ENCODE measurements around the gene NDE1.

Gene NDE1

GRCh38 chr16:15768201-15768600 lies 118.2 kb downstream of the NDE1 start:
- no peak overlapping the region for H2BK120ac ChIP-seq (ENCODE audit: low read depth, low read length)
- no peak overlapping the region for H3K23ac ChIP-seq (ENCODE audit: low read depth, low read length, poor library complexity)
- H2BK15ac ChIP-seq (ENCODE audit: low read length): no peak overlapping the region
- no peak overlapping the region for H3K18ac ChIP-seq (ENCODE audit: low read length)
- no peak overlapping the region for H3K27ac ChIP-seq (replicated peaks; ENCODE audit: low read length)
- no peak overlapping the region for H3K14ac ChIP-seq (ENCODE audit: low read length)
- no peak overlapping the region for H2AFZ ChIP-seq (ENCODE audit: low read length)
- H3K9ac ChIP-seq (ENCODE audit: low read depth, low read length, poor library complexity): no peak overlapping the region
- H3K4me1 ChIP-seq (ENCODE audit: control insufficient read depth in 2 of 2, insufficient read depth in 1 of 2, low read depth in 1 of 2, low read length in 2 of 2): peaks cover 0 to 3% of the 10 kb centered on the region in 2 donors
- no peaks in the 10 kb centered on the region for H3K9me3 ChIP-seq (replicated peaks in 1 of 2; ENCODE audit: control insufficient read depth in 2 of 2, insufficient read depth in 1 of 2, low read depth in 1 of 2, low read length in 2 of 2)
- no peak overlapping the region for H2AK5ac ChIP-seq (ENCODE audit: low read depth, low read length)
- no peak overlapping the region for H3K4me3 ChIP-seq (ENCODE audit: low read length in 2 of 2)
- H3K4ac ChIP-seq (ENCODE audit: low read length): no peak overlapping the region
- no peaks in the 10 kb centered on the region for H3K36me3 ChIP-seq (replicated peaks in 1 of 2; ENCODE audit: control insufficient read depth in 2 of 2, insufficient read depth in 2 of 2, low read length in 2 of 2)
- H3K4me2 ChIP-seq (ENCODE audit: insufficient read depth, low read length, poor library complexity, severe bottlenecking): no peak overlapping the region
- no peak overlapping the region for H4K8ac ChIP-seq (ENCODE audit: low read depth, low read length)
- H2BK5ac ChIP-seq (ENCODE audit: low read length): no peak overlapping the region
- H3K79me1 ChIP-seq (ENCODE audit: low read depth, low read length): no peaks in the 10 kb centered on the region
- no peak for DNase-seq (ENCODE audit: low spot score)
- no peak overlapping the region for H2BK12ac ChIP-seq (ENCODE audit: low read length)
- no CpG with 5 or more reads among the region's 4 CpGs for WGBS, 2 donors (ENCODE audit: extremely low coverage in 2 of 2, insufficient read length in 2 of 2, insufficient replicate concordance in 1 of 2)
- H4K91ac ChIP-seq (ENCODE audit: low read depth, low read length, poor library complexity): no peak overlapping the region
- H3K27me3 ChIP-seq (ENCODE audit: control insufficient read depth in 3 of 3, insufficient read depth in 3 of 3, low read depth in 1 of 3, low read length in 3 of 3): peaks cover 0 to 3% (median 0%) of the 10 kb centered on the region in 3 experiments

- Histone ChIP-seq H2AFZ (ENCODE audit: low read length) (no peak overlapping the region), H3K9ac (ENCODE audit: low read depth, low read length, poor library complexity) (peak overlapping the region; percentile 47), H3K23ac (ENCODE audit: low read depth, low read length, poor library complexity) (no peak overlapping the region), H3K27me3 (ENCODE audit: control insufficient read depth in 3 of 3, insufficient read depth in 3 of 3, low read depth in 1 of 3, low read length in 3 of 3) (peaks cover 0 to 3% (median 0%) of the 10 kb centered on the region in 3 experiments), H3K27ac (replicated peaks; ENCODE audit: low read length) (no peak overlapping the region), H3K4me1 (ENCODE audit: control insufficient read depth in 2 of 2, insufficient read depth in 1 of 2, low read depth in 1 of 2, low read length in 2 of 2) (peaks cover 0 to 3% of the 10 kb centered on the region in 2 donors), H2AK5ac (ENCODE audit: low read depth, low read length) (no peak overlapping the region), H3K36me3 (replicated peaks in 1 of 2; ENCODE audit: control insufficient read depth in 2 of 2, insufficient read depth in 2 of 2, low read length in 2 of 2) (no peaks in the 10 kb centered on the region), H3K4ac (ENCODE audit: low read length) (no peak overlapping the region), H3K79me1 (ENCODE audit: low read depth, low read length) (no peaks in the 10 kb centered on the region), H3K4me2 (ENCODE audit: insufficient read depth, low read length, poor library complexity, severe bottlenecking) (no peak overlapping the region), H3K4me3 (ENCODE audit: low read length in 2 of 2) (no peak overlapping the region), H4K91ac (ENCODE audit: low read depth, low read length, poor library complexity) (no peak overlapping the region), H3K14ac (ENCODE audit: low read length) (no peak overlapping the region), H3K18ac (ENCODE audit: low read length) (no peak overlapping the region), H2BK12ac (ENCODE audit: low read length) (no peak overlapping the region), H2BK5ac (ENCODE audit: low read length) (no peak overlapping the region), H2BK120ac (ENCODE audit: low read depth, low read length) (no peak overlapping the region), H2BK15ac (ENCODE audit: low read length) (no peak overlapping the region), H4K8ac (ENCODE audit: low read depth, low read length) (no peak overlapping the region), H3K9me3 (replicated peaks in 1 of 2; ENCODE audit: control insufficient read depth in 2 of 2, insufficient read depth in 1 of 2, low read depth in 1 of 2, low read length in 2 of 2) (no peaks in the 10 kb centered on the region)
- no peak for DNase-seq (ENCODE audit: low spot score)
- no CpG with 5 or more reads among the region's 8 CpGs for WGBS, 2 donors (ENCODE audit: extremely low coverage in 2 of 2, insufficient read length in 2 of 2, insufficient replicate concordance in 1 of 2)
Observed at GRCh38 chr16:15769239-15769638, 119.2 kb downstream of the NDE1 start.

GRCh38 chr16:15770107-15770506 lies 120.1 kb downstream of the NDE1 start:
- no peaks in the 10 kb centered on the region for H3K79me1 ChIP-seq (ENCODE audit: low read depth, low read length)
- H3K18ac ChIP-seq (ENCODE audit: low read length): no peak overlapping the region
- no peak overlapping the region for H3K27ac ChIP-seq (replicated peaks; ENCODE audit: low read length)
- H3K14ac ChIP-seq (ENCODE audit: low read length): no peak overlapping the region
- H2BK15ac ChIP-seq (ENCODE audit: low read length): no peak overlapping the region
- H3K36me3 ChIP-seq (replicated peaks in 1 of 2; ENCODE audit: control insufficient read depth in 2 of 2, insufficient read depth in 2 of 2, low read length in 2 of 2): no peaks in the 10 kb centered on the region
- H2AFZ ChIP-seq (ENCODE audit: low read length): no peak overlapping the region
- no peak overlapping the region for H3K4ac ChIP-seq (ENCODE audit: low read length)
- no peak overlapping the region for H3K4me3 ChIP-seq (ENCODE audit: low read length in 2 of 2)
- H3K9ac ChIP-seq (ENCODE audit: low read depth, low read length, poor library complexity): no peak overlapping the region
- DNase-seq (ENCODE audit: low spot score): no peak
- no peak overlapping the region for H2BK5ac ChIP-seq (ENCODE audit: low read length)
- H2BK120ac ChIP-seq (ENCODE audit: low read depth, low read length): no peak overlapping the region
- H4K8ac ChIP-seq (ENCODE audit: low read depth, low read length): no peak overlapping the region
- no CpG with 5 or more reads among the region's 7 CpGs for WGBS, 2 donors (ENCODE audit: extremely low coverage in 2 of 2, insufficient read length in 2 of 2, insufficient replicate concordance in 1 of 2)
- no peaks in the 10 kb centered on the region for H3K9me3 ChIP-seq (replicated peaks in 1 of 2; ENCODE audit: control insufficient read depth in 2 of 2, insufficient read depth in 1 of 2, low read depth in 1 of 2, low read length in 2 of 2)
- H3K4me1 ChIP-seq (ENCODE audit: control insufficient read depth in 2 of 2, insufficient read depth in 1 of 2, low read depth in 1 of 2, low read length in 2 of 2): peaks cover 0 to 3% of the 10 kb centered on the region in 2 donors
- peaks cover 0 to 3% (median 0%) of the 10 kb centered on the region in 3 experiments for H3K27me3 ChIP-seq (ENCODE audit: control insufficient read depth in 3 of 3, insufficient read depth in 3 of 3, low read depth in 1 of 3, low read length in 3 of 3)
- H4K91ac ChIP-seq (ENCODE audit: low read depth, low read length, poor library complexity): no peak overlapping the region
- no peak overlapping the region for H2BK12ac ChIP-seq (ENCODE audit: low read length)
- H3K4me2 ChIP-seq (ENCODE audit: insufficient read depth, low read length, poor library complexity, severe bottlenecking): no peak overlapping the region
- H2AK5ac ChIP-seq (ENCODE audit: low read depth, low read length): no peak overlapping the region
- H3K23ac ChIP-seq (ENCODE audit: low read depth, low read length, poor library complexity): no peak overlapping the region

GRCh38 chr16:15770512-15770911 lies 120.5 kb downstream of the NDE1 start:
- no CpG with 5 or more reads among the region's 3 CpGs for WGBS, 2 donors (ENCODE audit: extremely low coverage in 2 of 2, insufficient read length in 2 of 2, insufficient replicate concordance in 1 of 2)

More at GRCh38 chr16:15770512-15770911, 120.5 kb downstream of the NDE1 start:
- H3K23ac ChIP-seq (ENCODE audit: low read depth, low read length, poor library complexity): no peak overlapping the region
- H3K9me3 ChIP-seq (replicated peaks in 1 of 2; ENCODE audit: control insufficient read depth in 2 of 2, insufficient read depth in 1 of 2, low read depth in 1 of 2, low read length in 2 of 2): no peaks in the 10 kb centered on the region
- H2BK15ac ChIP-seq (ENCODE audit: low read length): no peak overlapping the region
- H2AFZ ChIP-seq (ENCODE audit: low read length): no peak overlapping the region
- H3K18ac ChIP-seq (ENCODE audit: low read length): no peak overlapping the region
- peaks cover 0 to 3% (median 0%) of the 10 kb centered on the region in 3 experiments for H3K27me3 ChIP-seq (ENCODE audit: control insufficient read depth in 3 of 3, insufficient read depth in 3 of 3, low read depth in 1 of 3, low read length in 3 of 3)
- no peak for DNase-seq (ENCODE audit: low spot score)
- H3K27ac ChIP-seq (replicated peaks; ENCODE audit: low read length): no peak overlapping the region
- no peak overlapping the region for H3K9ac ChIP-seq (ENCODE audit: low read depth, low read length, poor library complexity)
- no peak overlapping the region for H3K4me2 ChIP-seq (ENCODE audit: insufficient read depth, low read length, poor library complexity, severe bottlenecking)
- no peak overlapping the region for H3K14ac ChIP-seq (ENCODE audit: low read length)
- no peaks in the 10 kb centered on the region for H3K79me1 ChIP-seq (ENCODE audit: low read depth, low read length)
- no peaks in the 10 kb centered on the region for H3K36me3 ChIP-seq (replicated peaks in 1 of 2; ENCODE audit: control insufficient read depth in 2 of 2, insufficient read depth in 2 of 2, low read length in 2 of 2)
- no peak overlapping the region for H2BK12ac ChIP-seq (ENCODE audit: low read length)
- no peak overlapping the region for H2BK120ac ChIP-seq (ENCODE audit: low read depth, low read length)
- H3K4me1 ChIP-seq (ENCODE audit: control insufficient read depth in 2 of 2, insufficient read depth in 1 of 2, low read depth in 1 of 2, low read length in 2 of 2): peaks cover 0 to 3% of the 10 kb centered on the region in 2 donors
- no peak overlapping the region for H2AK5ac ChIP-seq (ENCODE audit: low read depth, low read length)
- H2BK5ac ChIP-seq (ENCODE audit: low read length): no peak overlapping the region
- no peak overlapping the region for H3K4me3 ChIP-seq (ENCODE audit: low read length in 2 of 2)
- H4K91ac ChIP-seq (ENCODE audit: low read depth, low read length, poor library complexity): no peak overlapping the region
- no peak overlapping the region for H4K8ac ChIP-seq (ENCODE audit: low read depth, low read length)
- no peak overlapping the region for H3K4ac ChIP-seq (ENCODE audit: low read length)

Data from neuronal stem cell (in vitro differentiated cells).